ENCODE data around the gene SIPA1.

The SIPA1 gene

GRCh38 chr11:65645710-65646109, 7.8 kb downstream of the SIPA1 start:
- no peak overlapping the region for H3K4me3 ChIP-seq (ENCODE audit: control insufficient read depth, low read depth, low read length)
- TF ChIP-seq CTCF (conservative IDR thresholded peaks at IDR 0.05; ENCODE audit: control insufficient read depth, insufficient read depth, low read depth, low read length): no peak
- peak; percentile 20 for DNase-seq (ENCODE audit: low read depth)

GRCh38 chr11:65646288-65646957, 8.5 kb downstream of the SIPA1 start:
- DNase-seq (ENCODE audit: low read depth): no peak
- no peak overlapping the region for H3K4me3 ChIP-seq (ENCODE audit: control insufficient read depth, low read depth, low read length)
- no peak for TF ChIP-seq CTCF (conservative IDR thresholded peaks at IDR 0.05; ENCODE audit: control insufficient read depth, insufficient read depth, low read depth, low read length)

- TF ChIP-seq CTCF (conservative IDR thresholded peaks at IDR 0.05; ENCODE audit: control insufficient read depth, insufficient read depth, low read depth, low read length): no peak
- DNase-seq (ENCODE audit: low read depth): peak; percentile 7
- no peak overlapping the region for H3K4me3 ChIP-seq (ENCODE audit: control insufficient read depth, low read depth, low read length)
These were observed 9.2 kb downstream of the SIPA1 start for GRCh38 chr11:65646958-65647701.

GRCh38 chr11:65648997-65649493, 11.1 kb downstream of the SIPA1 start:
- H3K4me3 ChIP-seq (ENCODE audit: control insufficient read depth, low read depth, low read length): no peak overlapping the region
- no peak for TF ChIP-seq CTCF (conservative IDR thresholded peaks at IDR 0.05; ENCODE audit: control insufficient read depth, insufficient read depth, low read depth, low read length)
- no peak for DNase-seq (ENCODE audit: low read depth)

- TF ChIP-seq CTCF (conservative IDR thresholded peaks at IDR 0.05; ENCODE audit: control insufficient read depth, insufficient read depth, low read depth, low read length): no peak
- no peak overlapping the region for H3K4me3 ChIP-seq (ENCODE audit: control insufficient read depth, low read depth, low read length)
- DNase-seq (ENCODE audit: low read depth): no peak
These were observed 12.0 kb downstream of the SIPA1 start for GRCh38 chr11:65649656-65650546.

GRCh38 chr11:65650547-65651338, 12.8 kb downstream of the SIPA1 start:
- TF ChIP-seq CTCF (conservative IDR thresholded peaks at IDR 0.05; ENCODE audit: control insufficient read depth, insufficient read depth, low read depth, low read length): no peak
- DNase-seq (ENCODE audit: low read depth): no peak
- no peak overlapping the region for H3K4me3 ChIP-seq (ENCODE audit: control insufficient read depth, low read depth, low read length)

Data from fibroblast of mammary gland (primary cell).